Right lobe of liver (tissue), 4 donors: ENCODE measurements around the gene MBOAT2.

Source experiments
- POLR2A ChIP-seq: fragments of 450-650 bp; IDR thresholded peaks from one replicate; pipeline ENCODE4 v1.6.1; 2017; ENCODE audit warnings: antibody characterized with exemption, mild to moderate bottlenecking
- TF ChIP-seq, protein P1 (sequence below), 4 donors: fragments of 200-600 bp in 3 of 4; fragments of 450-650 bp in 1 of 4; IDR thresholded peaks; one replicate each; pipeline versions ENCODE4 v1.5.1 to v1.8.0; 2016 to 2022; ENCODE audit warnings: antibody characterized with exemption in 4 of 4, mild to moderate bottlenecking in 2 of 4
- donor health status: DM: no; HTN: no; CAD: no.
- donor health status: DM: no; HTN: no; CAD: no.
- donor health status: DM: no; HTN: yes; CAD: no.

DNA sequence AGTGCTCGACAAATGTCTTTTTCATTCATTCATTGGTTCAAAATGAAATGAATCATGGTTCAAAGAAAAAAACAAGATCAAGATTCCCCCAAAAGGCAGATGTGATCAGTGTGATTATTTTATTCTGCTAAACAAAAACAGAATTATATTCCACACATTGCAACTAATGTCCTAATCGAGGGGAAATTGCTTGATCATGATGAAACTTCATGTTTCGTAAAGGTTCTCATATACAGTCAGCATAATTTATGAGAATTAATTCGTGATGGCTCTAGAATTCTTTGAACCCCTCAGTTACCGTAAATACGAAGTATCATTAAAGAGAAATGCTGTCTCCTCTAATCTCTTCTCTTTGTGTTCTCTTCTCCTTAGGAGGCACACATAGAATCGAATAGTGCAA, 42.1 kb upstream of the MBOAT2 start:
- TF ChIP-seq, protein P1, sequence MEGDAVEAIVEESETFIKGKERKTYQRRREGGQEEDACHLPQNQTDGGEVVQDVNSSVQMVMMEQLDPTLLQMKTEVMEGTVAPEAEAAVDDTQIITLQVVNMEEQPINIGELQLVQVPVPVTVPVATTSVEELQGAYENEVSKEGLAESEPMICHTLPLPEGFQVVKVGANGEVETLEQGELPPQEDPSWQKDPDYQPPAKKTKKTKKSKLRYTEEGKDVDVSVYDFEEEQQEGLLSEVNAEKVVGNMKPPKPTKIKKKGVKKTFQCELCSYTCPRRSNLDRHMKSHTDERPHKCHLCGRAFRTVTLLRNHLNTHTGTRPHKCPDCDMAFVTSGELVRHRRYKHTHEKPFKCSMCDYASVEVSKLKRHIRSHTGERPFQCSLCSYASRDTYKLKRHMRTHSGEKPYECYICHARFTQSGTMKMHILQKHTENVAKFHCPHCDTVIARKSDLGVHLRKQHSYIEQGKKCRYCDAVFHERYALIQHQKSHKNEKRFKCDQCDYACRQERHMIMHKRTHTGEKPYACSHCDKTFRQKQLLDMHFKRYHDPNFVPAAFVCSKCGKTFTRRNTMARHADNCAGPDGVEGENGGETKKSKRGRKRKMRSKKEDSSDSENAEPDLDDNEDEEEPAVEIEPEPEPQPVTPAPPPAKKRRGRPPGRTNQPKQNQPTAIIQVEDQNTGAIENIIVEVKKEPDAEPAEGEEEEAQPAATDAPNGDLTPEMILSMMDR (IDR thresholded peaks at IDR 0.05), result no peak
- no peak for TF ChIP-seq POLR2A
